ENCODE data around the gene CLDN8.

CLDN8 gene

DNA sequence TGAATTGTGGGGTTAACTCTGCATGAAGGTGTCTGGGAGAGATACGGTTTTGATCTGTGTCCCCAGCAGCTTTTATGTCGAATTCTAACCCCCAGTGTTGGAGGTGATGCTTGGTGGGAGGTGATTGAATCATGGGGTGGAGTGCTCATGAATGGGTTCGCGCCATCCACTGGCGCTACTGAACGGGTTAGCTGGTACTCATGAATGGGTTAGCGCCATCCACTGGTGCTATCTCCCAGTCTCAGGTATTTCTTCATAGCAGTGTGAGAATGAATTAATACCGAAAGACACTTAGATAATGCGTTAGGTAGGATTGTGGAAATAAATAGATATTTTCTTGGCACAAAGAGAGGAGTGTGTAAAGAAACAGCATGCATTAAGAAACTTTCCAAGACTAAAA is 32.9 kb upstream of the CLDN8 start:
- Histone ChIP-seq H3K36me3 (replicated peaks) (no peaks in the 10 kb centered on the region), H3K27me3 (replicated peaks) (no peaks in the 10 kb centered on the region), H3K4me3 (ENCODE audit: low read depth, low read length) (no peak overlapping the region), H3K27ac (no peak overlapping the region)
- no peak for DNase-seq
- in situ Hi-C loops (cut with HindIII; ENCODE audit: low pct_ligation_motif_present, low sequenced_read_pairs), result no loop called here
- TF ChIP-seq, protein P1, sequence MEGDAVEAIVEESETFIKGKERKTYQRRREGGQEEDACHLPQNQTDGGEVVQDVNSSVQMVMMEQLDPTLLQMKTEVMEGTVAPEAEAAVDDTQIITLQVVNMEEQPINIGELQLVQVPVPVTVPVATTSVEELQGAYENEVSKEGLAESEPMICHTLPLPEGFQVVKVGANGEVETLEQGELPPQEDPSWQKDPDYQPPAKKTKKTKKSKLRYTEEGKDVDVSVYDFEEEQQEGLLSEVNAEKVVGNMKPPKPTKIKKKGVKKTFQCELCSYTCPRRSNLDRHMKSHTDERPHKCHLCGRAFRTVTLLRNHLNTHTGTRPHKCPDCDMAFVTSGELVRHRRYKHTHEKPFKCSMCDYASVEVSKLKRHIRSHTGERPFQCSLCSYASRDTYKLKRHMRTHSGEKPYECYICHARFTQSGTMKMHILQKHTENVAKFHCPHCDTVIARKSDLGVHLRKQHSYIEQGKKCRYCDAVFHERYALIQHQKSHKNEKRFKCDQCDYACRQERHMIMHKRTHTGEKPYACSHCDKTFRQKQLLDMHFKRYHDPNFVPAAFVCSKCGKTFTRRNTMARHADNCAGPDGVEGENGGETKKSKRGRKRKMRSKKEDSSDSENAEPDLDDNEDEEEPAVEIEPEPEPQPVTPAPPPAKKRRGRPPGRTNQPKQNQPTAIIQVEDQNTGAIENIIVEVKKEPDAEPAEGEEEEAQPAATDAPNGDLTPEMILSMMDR (IDR thresholded peaks at IDR 0.05; ENCODE audit: low read depth, low read length, missing control alignments), result no peak

DNA sequence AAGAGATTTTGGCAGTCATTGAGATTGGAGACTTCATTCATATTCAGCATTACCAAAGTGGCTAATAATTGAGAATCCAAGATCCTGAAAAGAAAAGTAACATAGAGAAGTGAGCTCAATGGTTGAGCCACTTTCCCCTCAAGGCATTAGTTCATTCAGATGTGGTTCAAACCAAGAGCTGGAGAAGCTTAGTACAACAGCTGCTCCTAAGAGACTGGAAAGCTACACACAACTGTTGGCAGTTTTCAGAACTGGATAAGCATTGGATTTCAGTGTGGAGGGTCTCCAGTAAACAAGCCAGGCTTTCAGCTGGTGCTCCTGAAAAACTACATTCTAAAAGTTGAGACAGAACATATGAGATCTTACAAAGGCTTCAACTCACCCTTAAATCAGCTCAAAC is 29.2 kb upstream of the CLDN8 start:
- no peaks in the 10 kb centered on the region for H3K27me3 ChIP-seq (replicated peaks)
- in situ Hi-C loops (cut with HindIII; ENCODE audit: low pct_ligation_motif_present, low sequenced_read_pairs), result no loop called here
- no peak overlapping the region for H3K4me3 ChIP-seq (ENCODE audit: low read depth, low read length)
- TF ChIP-seq, protein P1 (IDR thresholded peaks at IDR 0.05; ENCODE audit: low read depth, low read length, missing control alignments), result no peak
- DNase-seq, result no peak
- no peaks in the 10 kb centered on the region for H3K36me3 ChIP-seq (replicated peaks)
- no peak overlapping the region for H3K27ac ChIP-seq

DNA sequence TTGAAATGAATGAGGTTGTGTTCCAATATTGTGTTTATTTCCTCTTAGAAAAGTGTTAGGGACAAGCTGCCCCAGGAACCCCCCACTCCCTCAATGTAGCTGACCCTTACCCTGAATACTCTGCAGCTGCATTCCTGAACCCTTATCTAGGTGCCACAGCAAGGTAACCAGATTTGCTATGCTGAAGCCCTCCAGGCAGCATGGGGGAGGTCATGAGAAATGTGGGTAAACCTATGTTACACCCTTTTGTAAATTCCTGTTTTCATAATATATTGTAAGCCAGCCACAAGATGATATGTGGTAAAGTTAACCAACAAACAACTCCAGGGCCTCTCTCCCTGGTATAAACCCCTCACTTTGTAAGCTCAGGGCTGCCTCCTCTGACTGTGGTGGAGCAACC is 27.8 kb upstream of the CLDN8 start:
- TF ChIP-seq, protein P1 (IDR thresholded peaks at IDR 0.05; ENCODE audit: low read depth, low read length, missing control alignments), result no peak
- Histone ChIP-seq H3K4me3 (ENCODE audit: low read depth, low read length) (no peak overlapping the region), H3K27ac (no peak overlapping the region), H3K27me3 (replicated peaks) (no peaks in the 10 kb centered on the region), H3K36me3 (replicated peaks) (no peaks in the 10 kb centered on the region)
- in situ Hi-C loops (cut with HindIII; ENCODE audit: low pct_ligation_motif_present, low sequenced_read_pairs), result no loop called here
- DNase-seq, result no peak

DNA sequence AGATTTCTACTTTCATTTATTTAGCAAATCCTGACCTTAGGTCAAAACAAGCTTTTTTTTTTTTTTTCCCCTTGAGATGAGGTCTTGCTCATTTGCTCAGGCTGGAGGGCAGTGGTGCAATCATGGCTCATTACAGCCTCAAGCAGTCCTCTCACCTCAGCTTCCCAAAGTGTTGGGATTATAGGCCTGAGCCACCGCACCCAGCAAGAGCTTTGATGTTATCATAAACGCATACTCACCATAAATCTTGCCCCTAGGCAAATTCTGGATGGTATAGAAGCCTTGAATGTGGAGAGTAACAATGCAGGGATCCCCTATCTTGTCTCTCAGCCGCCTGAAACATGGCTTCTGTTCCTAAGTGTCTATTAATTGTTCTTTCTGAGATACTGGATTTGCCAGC is 24.8 kb upstream of the CLDN8 start:
- no peaks in the 10 kb centered on the region for H3K36me3 ChIP-seq (replicated peaks)
- no peak for DNase-seq
- H3K27ac ChIP-seq, result no peak overlapping the region
- TF ChIP-seq, protein P1 (IDR thresholded peaks at IDR 0.05; ENCODE audit: low read depth, low read length, missing control alignments), result no peak
- no peaks in the 10 kb centered on the region for H3K27me3 ChIP-seq (replicated peaks)
- in situ Hi-C loops (cut with HindIII; ENCODE audit: low pct_ligation_motif_present, low sequenced_read_pairs), result no loop called here
- no peak overlapping the region for H3K4me3 ChIP-seq (ENCODE audit: low read depth, low read length)

DNA sequence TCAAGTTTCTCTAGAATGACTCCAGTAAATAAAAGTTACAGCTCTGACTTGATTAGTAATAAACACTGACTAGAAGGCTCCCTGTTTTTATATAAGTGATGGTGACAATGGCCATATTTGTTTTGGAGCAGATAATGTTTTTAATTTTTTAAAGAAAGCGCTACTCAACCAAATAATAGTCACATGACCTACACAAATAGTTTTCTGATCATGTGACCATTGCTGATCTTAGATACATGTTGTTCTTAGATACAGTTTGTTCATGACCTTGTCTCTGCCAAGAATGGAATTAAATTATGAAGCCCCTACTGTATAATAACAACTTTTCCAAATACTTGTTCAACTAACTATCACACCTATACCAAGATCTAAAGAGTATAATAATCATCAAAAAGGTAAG is 22.3 kb upstream of the CLDN8 start:
- DNase-seq, result no peak
- in situ Hi-C loops (cut with HindIII; ENCODE audit: low pct_ligation_motif_present, low sequenced_read_pairs), result no loop called here
- Histone ChIP-seq H3K36me3 (replicated peaks) (no peaks in the 10 kb centered on the region), H3K27ac (no peak overlapping the region), H3K4me3 (ENCODE audit: low read depth, low read length) (no peak overlapping the region), H3K27me3 (replicated peaks) (no peaks in the 10 kb centered on the region)
- TF ChIP-seq, protein P1 (IDR thresholded peaks at IDR 0.05; ENCODE audit: low read depth, low read length, missing control alignments), result no peak

DNA sequence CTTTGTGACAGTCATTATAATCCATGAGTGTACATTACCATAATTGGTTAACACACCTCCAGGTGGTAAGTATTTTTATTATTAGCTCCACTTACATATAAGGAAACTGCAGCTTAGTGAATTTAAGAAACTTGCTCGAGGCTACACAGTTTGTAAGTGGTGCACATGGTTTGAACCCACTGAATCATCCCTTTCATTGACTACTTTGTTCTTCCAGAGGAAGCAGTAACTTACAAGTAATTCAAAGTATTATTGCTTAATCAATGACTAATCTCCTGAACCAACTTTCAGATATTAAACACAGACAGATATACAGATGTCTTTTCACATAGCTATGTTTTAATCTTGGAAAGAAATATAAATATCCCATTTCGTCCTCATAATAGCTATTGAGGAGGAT is 18.7 kb upstream of the CLDN8 start:
- peak; percentile 26 for DNase-seq
- H3K27ac ChIP-seq, result no peak overlapping the region
- no peak overlapping the region for H3K4me3 ChIP-seq (ENCODE audit: low read depth, low read length)
- in situ Hi-C loops (cut with HindIII; ENCODE audit: low pct_ligation_motif_present, low sequenced_read_pairs), result no loop called here
- H3K36me3 ChIP-seq (replicated peaks), result no peaks in the 10 kb centered on the region
- TF ChIP-seq, protein P1 (IDR thresholded peaks at IDR 0.05; ENCODE audit: low read depth, low read length, missing control alignments), result no peak
- no peaks in the 10 kb centered on the region for H3K27me3 ChIP-seq (replicated peaks)

All from brain microvascular endothelial cell (primary cell).